Fibroblast of skin of left quadriceps (primary cell): ENCODE measurements around the gene ADGRG7.
A peak's percentile ranks its signal among the peaks of the same experiment; 100 is the strongest.
"Not testable (repeated sequence)": the region's sequence is repeated elsewhere in the genome, so short reads cannot be mapped to it uniquely, and the experiment has no call there.

ENCODE experiments used
- DNase-seq, 2 experiments: peaks; one replicate each; pipeline ENCODE4 v3.0.0-alpha.2; 2013; ENCODE audit warnings: low read depth in 2 of 2

Gene ADGRG7, protein sequence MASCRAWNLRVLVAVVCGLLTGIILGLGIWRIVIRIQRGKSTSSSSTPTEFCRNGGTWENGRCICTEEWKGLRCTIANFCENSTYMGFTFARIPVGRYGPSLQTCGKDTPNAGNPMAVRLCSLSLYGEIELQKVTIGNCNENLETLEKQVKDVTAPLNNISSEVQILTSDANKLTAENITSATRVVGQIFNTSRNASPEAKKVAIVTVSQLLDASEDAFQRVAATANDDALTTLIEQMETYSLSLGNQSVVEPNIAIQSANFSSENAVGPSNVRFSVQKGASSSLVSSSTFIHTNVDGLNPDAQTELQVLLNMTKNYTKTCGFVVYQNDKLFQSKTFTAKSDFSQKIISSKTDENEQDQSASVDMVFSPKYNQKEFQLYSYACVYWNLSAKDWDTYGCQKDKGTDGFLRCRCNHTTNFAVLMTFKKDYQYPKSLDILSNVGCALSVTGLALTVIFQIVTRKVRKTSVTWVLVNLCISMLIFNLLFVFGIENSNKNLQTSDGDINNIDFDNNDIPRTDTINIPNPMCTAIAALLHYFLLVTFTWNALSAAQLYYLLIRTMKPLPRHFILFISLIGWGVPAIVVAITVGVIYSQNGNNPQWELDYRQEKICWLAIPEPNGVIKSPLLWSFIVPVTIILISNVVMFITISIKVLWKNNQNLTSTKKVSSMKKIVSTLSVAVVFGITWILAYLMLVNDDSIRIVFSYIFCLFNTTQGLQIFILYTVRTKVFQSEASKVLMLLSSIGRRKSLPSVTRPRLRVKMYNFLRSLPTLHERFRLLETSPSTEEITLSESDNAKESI

DNA sequence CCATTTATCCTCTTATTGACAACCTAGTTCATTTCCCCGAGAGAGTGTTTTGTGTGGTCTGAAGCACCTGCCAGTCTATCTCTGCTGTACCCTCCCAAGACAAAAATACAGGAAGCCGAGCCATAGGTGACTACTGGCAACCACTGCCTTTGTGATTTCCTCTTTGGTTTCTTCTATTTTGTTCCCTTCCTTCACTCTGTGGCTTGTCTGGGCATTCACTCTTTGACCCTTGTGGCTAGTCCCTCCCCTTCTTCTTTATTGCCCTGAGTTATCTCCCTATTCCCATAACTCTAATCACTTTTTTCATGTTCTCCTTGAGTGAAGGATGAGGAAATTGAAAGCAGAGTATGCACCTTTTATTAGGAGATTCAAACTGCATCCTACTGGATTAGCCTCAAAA lies at the start of gene ADGRG7:
TSS of gene ADGRG7 (plus strand) at position 297 of the 400 bp plus-strand sequence. CDS start 256 bp downstream, outside the sequence.
- DNase-seq, result no peak

DNA sequence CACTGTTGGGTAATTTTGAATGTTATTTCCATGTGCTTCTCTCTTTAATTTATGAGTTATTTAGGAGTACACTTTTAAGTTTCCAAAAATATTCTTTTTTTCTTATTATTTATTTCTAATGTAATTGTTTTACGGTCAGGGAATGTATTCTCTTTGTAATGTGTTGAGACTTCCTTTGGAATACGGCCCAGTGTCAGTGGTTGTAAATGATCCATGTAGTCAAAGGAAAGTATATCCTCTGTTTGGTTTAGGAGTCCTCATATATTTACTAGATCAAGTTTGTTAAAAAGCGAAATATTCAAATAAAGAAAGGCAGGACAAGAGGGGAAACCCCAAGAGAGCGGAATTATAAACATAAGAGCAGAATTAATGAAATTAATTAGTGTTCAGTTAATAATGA lies 49.0 kb upstream of the ADGRG7 start:
- DNase-seq, result no peak

DNA sequence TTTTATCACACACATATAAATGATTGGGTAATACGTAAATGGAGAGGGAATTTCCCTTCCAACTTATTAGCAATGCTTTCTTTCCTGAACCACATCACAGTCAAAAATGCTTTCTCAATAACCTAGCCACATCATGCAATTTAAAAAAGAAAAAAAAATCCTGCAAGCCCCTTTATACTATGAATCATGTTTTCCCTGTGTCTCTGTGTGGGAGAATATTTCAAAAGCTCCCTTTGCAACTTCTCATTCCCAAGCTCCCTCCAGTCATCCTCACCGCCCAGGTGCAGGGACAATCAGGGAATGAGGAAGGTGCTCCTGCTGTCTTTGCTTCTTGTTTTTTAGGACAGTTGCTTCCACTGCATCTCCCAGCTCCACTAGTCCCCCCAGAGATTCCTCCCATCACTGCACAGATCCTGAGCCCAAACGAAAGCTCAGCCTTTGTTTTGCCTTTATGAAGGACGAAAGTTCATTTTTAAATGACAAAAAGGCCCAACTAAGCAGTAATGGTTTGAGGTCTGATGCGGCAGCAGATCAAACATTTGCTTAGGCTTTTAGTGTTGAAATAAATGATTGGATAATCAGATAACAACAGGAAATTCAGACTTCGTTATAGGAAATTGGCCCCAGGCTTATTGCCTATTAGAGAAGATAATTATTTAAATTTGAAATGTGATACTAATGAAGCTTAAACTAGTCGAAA lies 47.8 kb upstream of the ADGRG7 start:
- DNase-seq, result peak; percentile 77

DNA sequence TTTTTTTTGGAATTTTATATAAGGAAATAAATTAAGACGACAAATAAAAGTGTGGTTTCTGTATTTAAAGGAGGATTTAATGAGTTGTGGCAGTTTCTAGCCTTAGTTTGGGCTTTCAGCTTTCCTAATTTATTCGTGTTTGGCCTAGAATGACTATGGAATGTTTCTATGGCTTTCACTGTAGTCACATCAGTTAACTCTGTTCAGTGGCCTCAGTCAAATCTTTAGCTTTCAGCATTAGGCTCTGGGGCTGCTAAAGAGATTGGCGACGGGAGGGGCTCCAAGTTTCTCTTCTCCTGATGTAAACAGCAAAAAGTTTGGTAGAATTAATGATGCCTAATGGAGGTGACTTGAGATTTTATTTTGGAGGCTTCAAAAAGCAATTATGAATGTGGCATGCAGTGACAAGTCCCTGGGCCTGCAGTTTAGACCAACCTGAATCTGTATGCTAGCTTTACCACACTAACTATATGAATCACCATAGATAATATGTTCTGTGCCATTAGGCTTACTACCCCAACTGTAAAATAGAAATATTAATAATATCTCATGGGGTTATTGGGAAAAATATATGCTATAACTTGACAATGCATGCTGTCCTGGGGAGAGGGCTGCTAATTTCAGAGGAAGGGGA lies 47.1 kb upstream of the ADGRG7 start:
- no peak for DNase-seq

DNA sequence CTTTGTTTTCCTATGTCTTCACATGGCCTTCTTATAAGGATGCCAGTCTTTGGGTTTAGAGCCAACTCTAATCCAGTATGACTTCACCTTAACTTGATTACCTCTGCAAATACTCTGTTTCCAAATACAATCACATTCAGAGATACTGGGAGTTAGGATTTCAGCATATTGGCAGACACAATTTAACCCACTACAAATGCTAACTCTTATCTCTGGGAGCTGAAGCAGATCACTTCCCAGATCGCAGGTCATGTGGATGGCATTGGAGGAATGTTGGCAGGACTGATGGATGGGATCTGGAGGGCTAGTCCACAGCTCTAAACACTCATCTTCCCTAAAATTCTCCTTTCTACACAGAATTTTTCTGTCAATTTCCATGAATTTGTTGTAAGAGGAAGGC lies 46.2 kb upstream of the ADGRG7 start:
- no peak for DNase-seq

DNA sequence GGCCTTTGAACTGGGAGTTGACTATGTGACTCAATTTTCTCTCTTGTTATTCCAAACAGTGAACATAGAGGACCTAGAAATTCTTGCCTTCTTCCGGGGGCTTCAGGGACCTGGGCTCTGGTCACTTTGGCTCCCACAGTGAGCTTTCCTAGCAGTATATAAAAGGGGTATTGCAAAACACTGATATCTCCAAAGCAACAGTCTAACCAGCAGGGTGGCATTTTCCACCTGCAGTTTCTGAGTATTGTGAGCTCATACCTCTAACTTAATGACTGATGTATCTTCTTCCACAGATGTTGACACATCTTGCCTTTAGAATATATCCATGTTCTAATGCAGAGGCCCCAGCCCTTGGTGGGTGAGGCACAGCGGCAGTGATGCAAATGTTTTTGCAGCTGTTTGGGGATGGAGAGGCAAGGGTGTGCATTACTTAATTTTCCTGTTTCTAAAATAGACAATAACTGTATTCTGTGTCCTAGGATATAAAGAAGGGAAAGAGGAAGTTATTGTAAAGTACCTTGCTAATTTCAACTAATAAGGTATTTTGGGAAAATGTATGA lies 45.7 kb upstream of the ADGRG7 start:
- DNase-seq, result no peak

DNA sequence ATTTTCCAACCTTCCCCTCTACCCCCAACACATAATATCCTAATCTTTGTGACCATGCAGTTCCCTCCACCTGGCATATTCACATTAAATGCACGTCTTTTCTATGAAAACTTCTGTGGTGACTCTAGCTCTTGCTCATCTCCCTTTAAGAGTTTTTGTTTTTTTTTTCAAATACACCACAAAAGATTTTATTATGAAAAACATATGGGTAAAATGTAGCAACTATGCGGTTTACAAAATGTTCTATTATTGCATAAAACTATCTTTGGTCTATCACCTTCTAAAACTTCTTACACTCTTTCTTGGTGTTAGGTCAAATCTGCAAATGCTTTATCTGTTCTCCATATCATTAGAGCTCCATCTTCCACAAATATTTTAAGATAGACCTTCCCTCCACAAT lies 38.6 kb upstream of the ADGRG7 start:
- DNase-seq, result no peak

DNA sequence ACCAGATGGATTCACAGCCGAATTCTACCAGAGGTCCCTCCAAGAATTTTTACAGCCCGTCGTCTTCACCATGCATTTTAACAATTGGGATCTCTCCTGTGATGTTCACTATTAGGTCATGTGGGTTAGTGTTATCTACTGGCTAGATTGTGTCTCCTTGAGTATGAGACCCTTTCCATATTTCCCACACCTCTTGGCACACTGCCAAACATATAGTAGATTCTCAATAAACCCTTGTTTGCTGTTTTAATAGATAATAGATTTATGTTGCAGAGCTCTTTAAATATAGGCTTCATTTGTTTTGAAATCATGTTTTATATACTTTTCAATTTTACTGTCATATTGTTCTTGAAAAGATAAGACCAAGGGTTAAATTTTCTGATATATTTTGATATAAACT lies 34.9 kb upstream of the ADGRG7 start:
- DNase-seq, result no peak

DNA sequence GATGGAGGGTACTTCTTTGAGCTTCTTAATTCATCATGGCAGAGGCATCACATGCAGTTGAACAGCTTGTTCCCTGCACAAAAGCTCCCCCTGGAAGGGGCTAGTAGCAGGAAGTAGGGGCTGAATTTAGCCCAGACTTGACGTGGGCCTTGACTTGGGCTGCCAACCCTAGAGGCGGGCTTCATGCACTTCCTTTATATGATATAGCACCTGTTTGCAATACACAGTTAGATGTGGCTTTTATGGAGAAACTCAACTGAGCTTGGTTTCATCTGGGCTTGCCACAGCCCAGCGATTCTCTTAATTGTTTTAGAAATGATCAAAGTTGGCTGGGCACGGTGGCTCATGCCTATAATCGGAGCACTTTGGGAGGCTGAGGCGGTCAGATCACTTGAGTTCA lies 33.7 kb upstream of the ADGRG7 start:
- no peak for DNase-seq

DNA sequence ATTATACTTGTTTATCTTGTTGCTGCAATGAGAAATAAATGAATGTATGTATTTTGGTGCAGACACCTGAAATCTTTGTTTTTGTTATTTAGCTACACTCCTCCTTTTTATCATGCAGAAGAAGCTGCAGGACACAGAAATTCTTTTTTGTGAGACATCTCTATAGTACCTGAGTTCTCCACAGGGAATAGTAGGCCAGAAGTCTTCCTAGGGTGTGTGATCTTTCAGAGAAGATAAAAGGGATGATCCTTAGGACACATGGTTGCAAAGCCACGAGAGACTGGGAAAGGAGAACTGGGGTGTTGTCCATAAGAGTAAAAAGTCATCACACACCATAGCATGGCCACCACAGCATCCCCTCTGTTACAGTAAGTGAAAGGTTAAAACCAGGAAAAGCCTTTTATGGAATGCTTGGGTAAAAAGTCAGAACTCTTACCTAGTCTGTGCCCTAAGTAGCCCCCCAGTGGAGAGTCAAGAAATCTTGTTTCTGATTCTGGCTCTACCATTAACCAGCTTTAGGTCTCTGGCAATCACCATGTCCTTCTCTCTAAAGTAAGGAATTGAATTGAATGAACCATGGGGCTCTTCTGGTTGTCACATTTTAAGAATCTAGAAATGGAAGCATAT lies 31.9 kb upstream of the ADGRG7 start:
- no peak for DNase-seq

DNA sequence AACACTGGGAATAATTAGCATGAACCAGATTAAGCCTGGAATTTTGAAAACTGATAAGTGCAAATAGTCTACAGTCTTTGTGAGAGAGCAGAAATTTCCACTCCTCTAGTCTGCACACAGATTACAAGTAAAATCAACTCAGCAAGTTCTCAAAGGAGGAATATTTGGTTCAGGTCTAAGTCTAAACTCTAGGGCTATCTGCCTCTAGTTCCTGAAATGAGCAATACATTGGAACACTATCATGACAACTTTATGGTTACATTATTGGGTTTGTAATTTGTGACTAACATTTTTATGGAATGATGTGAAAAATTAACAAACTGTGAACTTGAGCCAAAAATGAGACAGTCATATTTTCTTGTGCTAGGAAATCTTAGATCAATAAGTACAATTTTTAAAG lies 30.8 kb upstream of the ADGRG7 start:
- DNase-seq, result no peak

DNA sequence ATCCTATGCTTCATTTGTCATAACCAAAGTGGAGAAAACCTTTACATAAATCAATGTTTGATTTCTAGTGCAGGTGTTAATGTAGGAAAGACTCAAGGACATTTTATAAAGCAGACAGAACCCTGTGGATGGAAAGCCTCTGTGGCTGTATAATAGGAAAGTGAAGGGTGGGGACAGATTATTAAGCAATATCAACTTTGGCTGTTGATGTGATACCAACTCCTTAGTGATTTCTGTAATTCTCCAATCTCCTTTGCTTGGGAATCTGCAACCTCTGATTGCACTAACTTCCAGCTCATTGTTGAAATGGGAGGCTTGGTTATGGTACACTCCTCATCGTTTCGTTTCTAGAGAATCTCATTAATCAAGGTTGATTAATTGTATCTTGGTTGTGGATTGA lies 29.3 kb upstream of the ADGRG7 start:
- no peak for DNase-seq

DNA sequence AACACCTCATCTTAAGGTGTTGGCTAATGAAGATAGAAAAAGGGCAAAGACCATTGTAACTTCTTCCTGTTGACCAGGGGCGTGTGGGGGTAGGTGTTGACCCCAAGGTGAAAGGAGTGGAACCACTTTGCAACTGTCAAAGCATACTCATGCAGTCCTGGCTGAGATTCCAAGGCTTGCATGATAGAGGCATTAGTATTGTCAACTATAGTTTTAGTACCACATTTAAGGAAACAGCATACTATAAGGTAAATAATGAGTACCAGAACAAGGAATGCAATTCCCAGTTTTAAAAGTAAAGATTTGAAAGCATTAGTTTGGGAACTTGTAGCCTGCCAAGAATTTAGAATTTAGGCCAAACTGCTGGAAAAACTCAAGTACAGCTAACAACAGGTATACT lies 27.8 kb upstream of the ADGRG7 start:
- DNase-seq, result no peak

DNA sequence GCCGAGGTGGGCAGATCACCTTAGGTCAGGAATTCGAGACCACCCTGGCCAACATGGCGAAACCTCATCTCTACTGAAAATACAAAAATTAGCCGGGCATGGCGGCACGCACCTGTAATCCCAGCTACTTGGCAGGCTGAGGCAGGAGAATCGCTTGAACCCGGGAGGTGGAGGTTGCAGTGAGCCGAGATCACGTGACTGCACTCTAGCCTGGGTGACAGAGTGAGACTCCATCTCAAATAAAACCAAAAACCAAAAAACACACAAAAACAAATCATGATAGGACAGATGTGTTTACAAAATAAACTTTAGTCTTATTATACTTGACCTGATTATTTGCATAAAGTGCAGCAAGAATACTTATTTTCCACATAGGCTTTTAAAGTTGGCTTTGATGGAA lies 27.2 kb upstream of the ADGRG7 start:
- not testable (repeated sequence) for DNase-seq

DNA sequence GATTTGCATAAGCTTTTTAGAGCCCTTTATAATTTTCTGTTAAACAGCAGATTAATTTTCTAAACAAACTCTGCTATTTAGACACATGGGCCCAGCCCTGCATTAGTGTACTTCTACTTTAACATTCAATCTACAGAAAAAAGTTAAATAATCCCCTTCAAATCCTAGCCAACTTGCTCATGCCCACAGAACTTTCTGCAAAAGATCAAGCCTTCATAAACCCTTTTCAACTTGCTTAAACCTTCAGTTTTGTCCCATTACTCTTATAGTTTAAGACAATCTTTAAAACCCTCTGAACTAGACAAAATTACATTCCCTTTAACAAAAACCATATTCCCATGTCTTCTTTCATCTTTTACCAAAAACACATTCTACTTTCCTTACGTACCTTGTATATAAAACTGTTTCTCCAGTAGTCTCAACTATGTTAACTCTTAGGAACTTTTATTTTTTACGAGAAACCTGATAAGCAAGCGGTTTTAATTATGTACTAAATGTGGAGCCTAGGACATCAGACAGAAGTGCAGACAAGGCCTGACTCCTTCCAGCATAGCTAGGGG lies 25.2 kb upstream of the ADGRG7 start:
- DNase-seq, result no peak

DNA sequence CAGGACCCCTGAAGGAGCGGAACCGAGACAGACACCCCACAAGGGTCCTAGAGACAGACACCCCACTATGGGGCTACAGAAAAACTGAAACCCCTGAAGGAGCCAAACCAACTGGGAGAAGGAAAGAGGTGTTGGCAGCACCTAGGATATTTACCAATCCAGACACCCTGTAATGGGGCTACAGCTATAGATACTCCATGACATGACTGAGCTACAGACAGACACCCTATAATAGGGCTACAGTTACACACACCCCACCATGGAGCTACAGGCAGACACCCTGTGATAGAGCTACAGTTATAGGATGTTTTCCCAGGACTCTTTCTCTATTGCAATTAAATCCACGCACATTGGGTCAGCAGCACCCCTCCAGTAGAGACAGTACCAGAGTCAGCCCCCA lies 22.6 kb upstream of the ADGRG7 start:
- no peak for DNase-seq

DNA sequence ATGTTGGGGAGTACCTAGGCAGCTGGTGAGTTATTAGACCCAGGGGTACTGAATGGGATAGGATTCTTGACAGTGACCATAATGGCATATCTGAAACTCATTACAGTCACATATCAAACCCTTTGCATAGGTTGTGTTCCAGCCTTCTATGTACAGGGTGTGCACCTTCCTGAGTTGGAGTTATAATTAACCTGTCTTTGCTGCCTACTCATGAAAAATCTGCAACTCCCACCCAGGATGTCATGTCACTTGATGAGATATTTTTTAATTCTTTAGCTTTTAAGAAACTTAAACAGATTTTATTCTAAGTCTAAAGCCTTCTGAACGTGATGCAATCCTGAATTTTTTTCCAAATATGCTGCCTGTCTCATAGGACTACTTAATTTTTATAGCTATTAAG lies 21.1 kb upstream of the ADGRG7 start:
- no peak for DNase-seq

DNA sequence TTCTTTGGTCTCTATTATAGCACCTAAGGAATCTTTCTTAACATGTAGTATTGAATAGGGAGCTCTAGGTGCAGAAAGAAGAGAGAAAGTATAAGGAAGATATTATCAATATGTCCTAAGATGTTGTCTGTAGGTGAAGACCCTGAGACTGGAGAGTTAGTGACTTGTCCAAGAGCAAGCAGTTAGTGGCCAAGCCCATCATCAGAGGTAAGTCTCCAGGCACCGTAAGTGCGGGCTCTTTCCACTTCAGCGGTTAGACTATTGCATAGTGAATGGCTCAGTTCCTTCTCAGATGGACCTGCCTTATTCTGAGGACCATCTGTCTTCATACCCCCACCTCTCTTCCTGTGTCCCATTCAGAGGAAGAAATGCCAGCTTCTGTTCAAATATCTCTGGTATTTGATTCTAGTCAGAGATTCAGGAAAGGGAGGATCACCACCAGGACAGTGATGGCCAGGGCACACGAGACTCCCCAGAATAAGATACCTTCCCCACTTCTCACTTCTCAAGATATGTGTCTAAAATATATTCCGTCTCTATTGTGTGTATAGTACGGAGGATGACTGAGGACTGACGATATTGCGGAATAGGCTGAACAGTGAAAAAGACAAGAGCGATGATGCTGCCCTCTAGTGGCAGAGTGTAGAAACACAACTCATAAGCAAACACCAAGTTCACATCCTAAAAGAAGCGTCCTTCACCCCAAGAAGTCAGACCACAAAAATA lies 19.1 kb upstream of the ADGRG7 start:
- DNase-seq, result peak; percentile 47 to 57

DNA sequence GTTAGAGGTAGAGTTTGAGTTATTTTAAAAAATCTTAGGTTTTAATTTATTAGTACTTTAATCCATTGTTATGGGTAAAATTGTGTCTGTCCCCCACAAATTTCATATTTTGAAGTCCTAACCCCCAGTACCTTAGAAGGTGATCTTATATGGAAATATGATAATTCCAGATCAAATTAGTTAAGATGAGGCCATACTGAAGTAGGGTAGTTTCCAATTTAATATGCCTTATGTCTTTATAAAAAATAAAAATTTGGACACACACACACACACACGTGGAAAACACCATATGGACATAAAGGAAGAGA lies 18.6 kb upstream of the ADGRG7 start:
- no peak for DNase-seq

DNA sequence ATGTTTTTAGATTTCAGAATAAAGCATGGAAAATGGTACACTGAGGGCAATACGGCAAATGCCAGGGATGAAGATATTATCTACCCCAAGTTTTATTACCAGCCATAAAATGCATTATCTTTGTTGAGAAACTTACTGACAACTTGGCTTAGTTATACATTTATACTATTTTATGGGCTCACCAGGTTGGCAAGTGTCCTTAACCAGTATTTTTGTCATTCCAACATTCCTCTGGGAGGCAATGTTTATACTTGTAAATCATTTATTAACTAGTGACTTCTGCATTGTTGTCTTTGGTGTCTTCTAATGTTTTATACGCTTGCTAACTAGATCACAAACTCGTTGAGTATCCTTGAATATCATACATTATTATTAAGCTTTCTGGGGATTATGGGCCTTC lies 18.0 kb upstream of the ADGRG7 start:
- no peak for DNase-seq
